ENCODE data around the gene TEN1.

Gene TEN1

GRCh38 chr17:75980188-75981018 lies 1.4 kb downstream of the TEN1 start:
- H3K27me3 ChIP-seq (ENCODE audit: control insufficient read depth, insufficient read depth, low read length), result no peaks in the 10 kb centered on the region
- no peaks in the 10 kb centered on the region for H3K9me3 ChIP-seq (ENCODE audit: control insufficient read depth, insufficient read depth, low read length)
- peak overlapping the region; percentile 91 for H3K4me3 ChIP-seq (ENCODE audit: low read depth, low read length)
- peaks cover 5% of the 10 kb centered on the region for H3K36me3 ChIP-seq (ENCODE audit: control insufficient read depth, insufficient read depth, low read length)
- peak overlapping the region; percentile 92 for H3K9ac ChIP-seq (ENCODE audit: low read depth, low read length)
- H3K4me1 ChIP-seq (ENCODE audit: control insufficient read depth, insufficient read depth, low read length), result peaks cover 13% of the 10 kb centered on the region

- Histone ChIP-seq H3K9me3 (ENCODE audit: control insufficient read depth, insufficient read depth, low read length) (no peaks in the 10 kb centered on the region), H3K27me3 (ENCODE audit: control insufficient read depth, insufficient read depth, low read length) (no peaks in the 10 kb centered on the region), H3K36me3 (ENCODE audit: control insufficient read depth, insufficient read depth, low read length) (peaks cover 5% of the 10 kb centered on the region), H3K4me3 (ENCODE audit: low read depth, low read length) (no peak overlapping the region), H3K9ac (ENCODE audit: low read depth, low read length) (no peak overlapping the region), H3K4me1 (ENCODE audit: control insufficient read depth, insufficient read depth, low read length) (peaks cover 13% of the 10 kb centered on the region)
Measured at GRCh38 chr17:75981019-75981615, 2.1 kb downstream of the TEN1 start.

- peak overlapping the region; percentile 33 for H3K4me3 ChIP-seq (ENCODE audit: low read depth, low read length)
- H3K27me3 ChIP-seq (ENCODE audit: control insufficient read depth, insufficient read depth, low read length), result no peaks in the 10 kb centered on the region
- no peak overlapping the region for H3K9ac ChIP-seq (ENCODE audit: low read depth, low read length)
- peaks cover 2% of the 10 kb centered on the region for H3K36me3 ChIP-seq (ENCODE audit: control insufficient read depth, insufficient read depth, low read length)
- no peaks in the 10 kb centered on the region for H3K9me3 ChIP-seq (ENCODE audit: control insufficient read depth, insufficient read depth, low read length)
- H3K4me1 ChIP-seq (ENCODE audit: control insufficient read depth, insufficient read depth, low read length), result peaks cover 13% of the 10 kb centered on the region
Measured at GRCh38 chr17:75983501-75984181, 4.6 kb downstream of the TEN1 start.

GRCh38 chr17:75985986-75986385 lies 6.9 kb downstream of the TEN1 start:
- H3K9me3 ChIP-seq (ENCODE audit: control insufficient read depth, insufficient read depth, low read length), result no peaks in the 10 kb centered on the region
- H3K9ac ChIP-seq (ENCODE audit: low read depth, low read length), result no peak overlapping the region
- H3K27me3 ChIP-seq (ENCODE audit: control insufficient read depth, insufficient read depth, low read length), result no peaks in the 10 kb centered on the region
- H3K36me3 ChIP-seq (ENCODE audit: control insufficient read depth, insufficient read depth, low read length), result peaks cover 2% of the 10 kb centered on the region
- H3K4me3 ChIP-seq (ENCODE audit: low read depth, low read length), result no peak overlapping the region
- peaks cover 11% of the 10 kb centered on the region for H3K4me1 ChIP-seq (ENCODE audit: control insufficient read depth, insufficient read depth, low read length)

- Histone ChIP-seq H3K27me3 (ENCODE audit: control insufficient read depth, insufficient read depth, low read length) (no peaks in the 10 kb centered on the region), H3K9me3 (ENCODE audit: control insufficient read depth, insufficient read depth, low read length) (no peaks in the 10 kb centered on the region), H3K9ac (ENCODE audit: low read depth, low read length) (no peak overlapping the region), H3K36me3 (ENCODE audit: control insufficient read depth, insufficient read depth, low read length) (peaks cover 2% of the 10 kb centered on the region), H3K4me3 (ENCODE audit: low read depth, low read length) (no peak overlapping the region), H3K4me1 (ENCODE audit: control insufficient read depth, insufficient read depth, low read length) (peaks cover 11% of the 10 kb centered on the region)
Measured at GRCh38 chr17:75987041-75987440, 8.0 kb downstream of the TEN1 start.

GRCh38 chr17:75991396-75991795 lies 12.4 kb downstream of the TEN1 start:
- H3K4me3 ChIP-seq (ENCODE audit: low read depth, low read length), result no peak overlapping the region
- peaks cover 4% of the 10 kb centered on the region for H3K36me3 ChIP-seq (ENCODE audit: control insufficient read depth, insufficient read depth, low read length)
- no peaks in the 10 kb centered on the region for H3K9me3 ChIP-seq (ENCODE audit: control insufficient read depth, insufficient read depth, low read length)
- no peaks in the 10 kb centered on the region for H3K27me3 ChIP-seq (ENCODE audit: control insufficient read depth, insufficient read depth, low read length)
- H3K9ac ChIP-seq (ENCODE audit: low read depth, low read length), result no peak overlapping the region
- H3K4me1 ChIP-seq (ENCODE audit: control insufficient read depth, insufficient read depth, low read length), result no peaks in the 10 kb centered on the region

GRCh38 chr17:75994802-75995370 lies 15.8 kb downstream of the TEN1 start:
- Histone ChIP-seq H3K4me1 (ENCODE audit: control insufficient read depth, insufficient read depth, low read length) (no peaks in the 10 kb centered on the region), H3K9ac (ENCODE audit: low read depth, low read length) (no peak overlapping the region), H3K4me3 (ENCODE audit: low read depth, low read length) (no peak overlapping the region), H3K36me3 (ENCODE audit: control insufficient read depth, insufficient read depth, low read length) (peaks cover 2% of the 10 kb centered on the region), H3K9me3 (ENCODE audit: control insufficient read depth, insufficient read depth, low read length) (no peaks in the 10 kb centered on the region), H3K27me3 (ENCODE audit: control insufficient read depth, insufficient read depth, low read length) (no peaks in the 10 kb centered on the region)

- peaks cover 2% of the 10 kb centered on the region for H3K36me3 ChIP-seq (ENCODE audit: control insufficient read depth, insufficient read depth, low read length)
- no peaks in the 10 kb centered on the region for H3K9me3 ChIP-seq (ENCODE audit: control insufficient read depth, insufficient read depth, low read length)
- no peaks in the 10 kb centered on the region for H3K27me3 ChIP-seq (ENCODE audit: control insufficient read depth, insufficient read depth, low read length)
- no peak overlapping the region for H3K4me3 ChIP-seq (ENCODE audit: low read depth, low read length)
- H3K4me1 ChIP-seq (ENCODE audit: control insufficient read depth, insufficient read depth, low read length), result no peaks in the 10 kb centered on the region
- H3K9ac ChIP-seq (ENCODE audit: low read depth, low read length), result no peak overlapping the region
Measured at GRCh38 chr17:75995385-75995925, 16.4 kb downstream of the TEN1 start.

- Histone ChIP-seq H3K4me3 (ENCODE audit: low read depth, low read length) (no peak overlapping the region), H3K4me1 (ENCODE audit: control insufficient read depth, insufficient read depth, low read length) (no peaks in the 10 kb centered on the region), H3K36me3 (ENCODE audit: control insufficient read depth, insufficient read depth, low read length) (peaks cover 6% of the 10 kb centered on the region), H3K9me3 (ENCODE audit: control insufficient read depth, insufficient read depth, low read length) (no peaks in the 10 kb centered on the region), H3K27me3 (ENCODE audit: control insufficient read depth, insufficient read depth, low read length) (no peaks in the 10 kb centered on the region), H3K9ac (ENCODE audit: low read depth, low read length) (peak overlapping the region; percentile 24)
Measured at GRCh38 chr17:75996665-75997590, 17.9 kb downstream of the TEN1 start.

- H3K36me3 ChIP-seq (ENCODE audit: control insufficient read depth, insufficient read depth, low read length), result peaks cover 11% of the 10 kb centered on the region
- H3K9me3 ChIP-seq (ENCODE audit: control insufficient read depth, insufficient read depth, low read length), result no peaks in the 10 kb centered on the region
- no peak overlapping the region for H3K4me3 ChIP-seq (ENCODE audit: low read depth, low read length)
- no peaks in the 10 kb centered on the region for H3K27me3 ChIP-seq (ENCODE audit: control insufficient read depth, insufficient read depth, low read length)
- H3K4me1 ChIP-seq (ENCODE audit: control insufficient read depth, insufficient read depth, low read length), result no peaks in the 10 kb centered on the region
- no peak overlapping the region for H3K9ac ChIP-seq (ENCODE audit: low read depth, low read length)
Measured at GRCh38 chr17:75998327-75998795, 19.3 kb downstream of the TEN1 start.

Data from iPS-15b (cell line).